ENCODE data around the gene MAP3K3. TPM values are rescaled to one million over a fixed set of nuclear protein-coding genes. Genes with fewer than 3 reads are reported as not detected.

Gene MAP3K3
- total RNA-seq, 2 donors from 2014 or later: 30.8 to 38.7 TPM

- H3K4me3 Mint-ChIP-seq: peak overlapping the region; percentile 21
- no peaks in the 10 kb centered on the region for H3K27me3 Mint-ChIP-seq
- H3K9me3 Mint-ChIP-seq: no peaks in the 10 kb centered on the region
- ATAC-seq (replicated peaks): no peak
- H3K4me1 Mint-ChIP-seq: peaks cover 9% of the 10 kb centered on the region
- peaks cover 74% of the 10 kb centered on the region for H3K36me3 Mint-ChIP-seq (ENCODE audit: low read depth)
- peak overlapping the region; percentile 88 for H3K27ac Mint-ChIP-seq
Observed at GRCh38 chr17:63685578-63685977, 63.4 kb downstream of the MAP3K3 start.

- peak; percentile 93 for ATAC-seq (replicated peaks)
- Mint-ChIP-seq H3K27ac (peak overlapping the region; percentile 88), H3K27me3 (no peaks in the 10 kb centered on the region), H3K4me3 (peak overlapping the region; percentile 21), H3K4me1 (peaks cover 9% of the 10 kb centered on the region), H3K9me3 (no peaks in the 10 kb centered on the region), H3K36me3 (ENCODE audit: low read depth) (peaks cover 76% of the 10 kb centered on the region)
Observed at GRCh38 chr17:63686138-63686685, 64.0 kb downstream of the MAP3K3 start.

GRCh38 chr17:63688396-63689020, 66.3 kb downstream of the MAP3K3 start:
- Mint-ChIP-seq H3K9me3 (no peaks in the 10 kb centered on the region), H3K4me3 (no peak overlapping the region), H3K36me3 (ENCODE audit: low read depth) (peaks cover 66% of the 10 kb centered on the region), H3K4me1 (peaks cover 9% of the 10 kb centered on the region), H3K27me3 (no peaks in the 10 kb centered on the region), H3K27ac (peak overlapping the region; percentile 74)
- ATAC-seq (replicated peaks): peak; percentile 37

GRCh38 chr17:63689479-63689878, 67.3 kb downstream of the MAP3K3 start:
- no peaks in the 10 kb centered on the region for H3K27me3 Mint-ChIP-seq
- ATAC-seq (replicated peaks): no peak
- H3K9me3 Mint-ChIP-seq: no peaks in the 10 kb centered on the region
- no peak overlapping the region for H3K27ac Mint-ChIP-seq
- H3K36me3 Mint-ChIP-seq (ENCODE audit: low read depth): peaks cover 60% of the 10 kb centered on the region
- no peak overlapping the region for H3K4me3 Mint-ChIP-seq
- peaks cover 9% of the 10 kb centered on the region for H3K4me1 Mint-ChIP-seq

- Mint-ChIP-seq H3K4me3 (no peak overlapping the region), H3K9me3 (no peaks in the 10 kb centered on the region), H3K4me1 (peaks cover 19% of the 10 kb centered on the region), H3K27me3 (no peaks in the 10 kb centered on the region), H3K27ac (peak overlapping the region; percentile 49), H3K36me3 (ENCODE audit: low read depth) (peaks cover 66% of the 10 kb centered on the region)
- no peak for ATAC-seq (replicated peaks)
Observed at GRCh38 chr17:63692195-63692816, 70.1 kb downstream of the MAP3K3 start.

- no peak for ATAC-seq (replicated peaks)
- Mint-ChIP-seq H3K27me3 (no peaks in the 10 kb centered on the region), H3K9me3 (no peaks in the 10 kb centered on the region), H3K4me3 (no peak overlapping the region), H3K4me1 (peaks cover 28% of the 10 kb centered on the region), H3K27ac (peak overlapping the region; percentile 91), H3K36me3 (ENCODE audit: low read depth) (peaks cover 70% of the 10 kb centered on the region)
Observed at GRCh38 chr17:63693411-63694113, 71.3 kb downstream of the MAP3K3 start.

- Mint-ChIP-seq H3K9me3 (no peaks in the 10 kb centered on the region), H3K27ac (peak overlapping the region; percentile 91), H3K4me1 (peaks cover 28% of the 10 kb centered on the region), H3K4me3 (peak overlapping the region; percentile 87), H3K27me3 (no peaks in the 10 kb centered on the region), H3K36me3 (ENCODE audit: low read depth) (peaks cover 64% of the 10 kb centered on the region)
- no peak for ATAC-seq (replicated peaks)
Observed at GRCh38 chr17:63694229-63694949, 72.2 kb downstream of the MAP3K3 start.

- Mint-ChIP-seq H3K36me3 (ENCODE audit: low read depth) (peaks cover 57% of the 10 kb centered on the region), H3K4me3 (peak overlapping the region; percentile 87)
Observed at GRCh38 chr17:63694950-63695773, 72.9 kb downstream of the MAP3K3 start.

GRCh38 chr17:63695889-63696288, 73.7 kb downstream of the MAP3K3 start:
- no peak for ATAC-seq (replicated peaks)
- Mint-ChIP-seq H3K4me3 (peak overlapping the region; percentile 87), H3K36me3 (ENCODE audit: low read depth) (peaks cover 51% of the 10 kb centered on the region), H3K27me3 (no peaks in the 10 kb centered on the region), H3K9me3 (no peaks in the 10 kb centered on the region), H3K4me1 (peaks cover 28% of the 10 kb centered on the region), H3K27ac (peak overlapping the region; percentile 91)

More at GRCh38 chr17:63694950-63695773, 72.9 kb downstream of the MAP3K3 start:
- Mint-ChIP-seq H3K9me3 (no peaks in the 10 kb centered on the region), H3K4me1 (peaks cover 28% of the 10 kb centered on the region), H3K27me3 (no peaks in the 10 kb centered on the region), H3K27ac (peak overlapping the region; percentile 91)
- ATAC-seq (replicated peaks): no peak

GRCh38 chr17:63696381-63696961, 74.3 kb downstream of the MAP3K3 start:
- H3K27me3 Mint-ChIP-seq: no peaks in the 10 kb centered on the region
- peak overlapping the region; percentile 87 for H3K4me3 Mint-ChIP-seq
- H3K9me3 Mint-ChIP-seq: no peaks in the 10 kb centered on the region
- H3K27ac Mint-ChIP-seq: peak overlapping the region; percentile 91
- ATAC-seq (replicated peaks): no peak
- H3K36me3 Mint-ChIP-seq (ENCODE audit: low read depth): peaks cover 52% of the 10 kb centered on the region
- peaks cover 28% of the 10 kb centered on the region for H3K4me1 Mint-ChIP-seq

GRCh38 chr17:63697341-63698286, 75.4 kb downstream of the MAP3K3 start:
- Mint-ChIP-seq H3K4me1 (peaks cover 30% of the 10 kb centered on the region), H3K36me3 (ENCODE audit: low read depth) (peaks cover 59% of the 10 kb centered on the region), H3K27ac (peak overlapping the region; percentile 91), H3K27me3 (no peaks in the 10 kb centered on the region), H3K4me3 (peak overlapping the region; percentile 87), H3K9me3 (no peaks in the 10 kb centered on the region)
- peak; percentile 41 for ATAC-seq (replicated peaks)

GRCh38 chr17:63698381-63698885, 76.2 kb downstream of the MAP3K3 start:
- peaks cover 35% of the 10 kb centered on the region for H3K4me1 Mint-ChIP-seq
- peak overlapping the region; percentile 87 for H3K4me3 Mint-ChIP-seq
- H3K27ac Mint-ChIP-seq: peak overlapping the region; percentile 91
- no peaks in the 10 kb centered on the region for H3K27me3 Mint-ChIP-seq
- H3K36me3 Mint-ChIP-seq (ENCODE audit: low read depth): peaks cover 67% of the 10 kb centered on the region
- H3K9me3 Mint-ChIP-seq: no peaks in the 10 kb centered on the region
- ATAC-seq (replicated peaks): no peak

Measured in activated T-helper 17 cell treated with anti-CD3 and anti-CD28 coated beads, Interleukin-2, amount 50 U/mL, for 72 hours (primary cell).